ENCODE data around the gene ARTN. TPM values are rescaled to one million over a fixed set of nuclear protein-coding genes. Genes with fewer than 3 reads are reported as not detected.

The ARTN gene
- total and polyA plus RNA-seq, 9 of the 15 experiments (the other 6 are each of a cell fraction or from before 2014, with no cell fraction given), result 0.06 to 0.38 TPM; not detected in 7

GRCh38 chr1:43969746-43970466 is 36.3 kb downstream of the ARTN start, which contains the start of gene DPH2:
Gene DPH2, plus strand, starts transcription at chr1:43970010. Its CDS starts 166 bp downstream, at chr1:43970176.
- Histone ChIP-seq H3K9ac (ENCODE audit: insufficient read depth in 1 of 2, low read depth in 2 of 2, low read length in 2 of 2) (peak within 1 kb of the TSS; percentile 81 to 99), H3K4me1 (replicated peaks in 1 of 2; ENCODE audit: control insufficient read depth in 2 of 2, insufficient read depth in 2 of 2, low read length in 2 of 2) (peaks cover 10 to 30% of the 10 kb centered on the region in 2 experiments; a peak in 4 of 5 replicates), H3K4me2 (ENCODE audit: insufficient read depth, low read length) (peak within 1 kb of the TSS; percentile 98), H3K79me2 (ENCODE audit: control insufficient read depth, insufficient read depth, low read length) (peaks cover 18% of the 10 kb centered on the region), H3K9me3 (replicated peaks; ENCODE audit: control insufficient read depth, insufficient read depth, low read depth, low read length) (no peaks in the 10 kb centered on the region), H3K9me1 (ENCODE audit: control insufficient read depth, insufficient read depth, low read length) (peaks cover 4% of the 10 kb centered on the region), H3K4me3 (peak within 1 kb of the TSS; percentile 100), H2AFZ (ENCODE audit: low read depth, low read length) (peak within 1 kb of the TSS; percentile 87), H3K27me3 (ENCODE audit: control insufficient read depth in 2 of 2, insufficient read depth in 2 of 2, low read length in 2 of 2) (no peaks in the 10 kb centered on the region), H3K36me3 (ENCODE audit: control insufficient read depth, insufficient read depth, low read length) (peaks cover 36% of the 10 kb centered on the region), H4K20me1 (replicated peaks; ENCODE audit: control insufficient read depth, insufficient read depth, low read length) (no peaks in the 10 kb centered on the region), H3K27ac (ENCODE audit: extremely low read depth, low read depth, low read length) (peak within 1 kb of the TSS; percentile 71)
- WGBS (ENCODE audit: insufficient coverage, low coverage, missing lambda C conversion rate), result under 1% methylated on average over 47 of the region's 47 CpGs
- in situ Hi-C loops (cut with MboI), result no loop called here
- FAIRE-seq (peak; percentile 100), DNase-seq (ENCODE audit: extremely low read depth in 1 of 4, low spot score in 3 of 4) (peak; percentile 97 to 99 (median 98)), ATAC-seq (peak; percentile 96)
- BruUV-seq (replicated peaks), result TSS peak; percentile 63
- intact Hi-C loops (cut with micrococcal nuclease), result loop anchor here (1.0 kb wide), 1 partner anchor 24 kb away; the partner anchor contains the start of gene IPO13
- ChIA-PET CTCF (ENCODE audit: low intra/inter-chr PET ratio) (no interaction called here), POLR2A (interaction anchor here (0.5 to 1.4 kb wide), 12 partner anchors 8 to 1830 kb away, joined by 3 to 7 read pairs (median 3); partner anchors contain the start of gene IPO13)
- TF ChIP-seq MXI1 (IDR thresholded peaks at IDR 0.05; ENCODE audit: low read depth, low read length) (peak; percentile 99), SMARCB1 (IDR thresholded peaks at IDR 0.05; ENCODE audit: insufficient read length, low read depth) (no peak), POLR2G (IDR thresholded peaks at IDR 0.05; ENCODE audit: low read depth, low read length) (peak; percentile 72; the same call in 1 of the 2 replicates), POU5F1 (IDR thresholded peaks at IDR 0.05; ENCODE audit: borderline replicate concordance, low read depth, low read length, partially characterized antibody) (peak; percentile 57), E2F5 (CRISPR knock-in tag; IDR thresholded peaks at IDR 0.05) (0 out of 2 replicates have a peak, but pooled peaks have one; percentile 52), PRMT5 (CRISPR knock-in tag; IDR thresholded peaks at IDR 0.05) (no peak), FOXK2 (conservative IDR thresholded peaks at IDR 0.05 in 1 of 2, IDR thresholded peaks at IDR 0.05 in 1 of 2; ENCODE audit: low read depth in 2 of 2) (peak; percentile 94 to 95), CREM (IDR thresholded peaks at IDR 0.05; ENCODE audit: low read depth) (peak; percentile 90), POLR2B (IDR thresholded peaks at IDR 0.05; ENCODE audit: low read depth, partially characterized antibody) (peak; percentile 44), ZNF277 (CRISPR knock-in tag; IDR thresholded peaks at IDR 0.05; ENCODE audit: borderline replicate concordance) (no peak), SREBF2 (CRISPR knock-in tag; IDR thresholded peaks at IDR 0.05) (no peak)
- TF ChIP-seq, protein P1, sequence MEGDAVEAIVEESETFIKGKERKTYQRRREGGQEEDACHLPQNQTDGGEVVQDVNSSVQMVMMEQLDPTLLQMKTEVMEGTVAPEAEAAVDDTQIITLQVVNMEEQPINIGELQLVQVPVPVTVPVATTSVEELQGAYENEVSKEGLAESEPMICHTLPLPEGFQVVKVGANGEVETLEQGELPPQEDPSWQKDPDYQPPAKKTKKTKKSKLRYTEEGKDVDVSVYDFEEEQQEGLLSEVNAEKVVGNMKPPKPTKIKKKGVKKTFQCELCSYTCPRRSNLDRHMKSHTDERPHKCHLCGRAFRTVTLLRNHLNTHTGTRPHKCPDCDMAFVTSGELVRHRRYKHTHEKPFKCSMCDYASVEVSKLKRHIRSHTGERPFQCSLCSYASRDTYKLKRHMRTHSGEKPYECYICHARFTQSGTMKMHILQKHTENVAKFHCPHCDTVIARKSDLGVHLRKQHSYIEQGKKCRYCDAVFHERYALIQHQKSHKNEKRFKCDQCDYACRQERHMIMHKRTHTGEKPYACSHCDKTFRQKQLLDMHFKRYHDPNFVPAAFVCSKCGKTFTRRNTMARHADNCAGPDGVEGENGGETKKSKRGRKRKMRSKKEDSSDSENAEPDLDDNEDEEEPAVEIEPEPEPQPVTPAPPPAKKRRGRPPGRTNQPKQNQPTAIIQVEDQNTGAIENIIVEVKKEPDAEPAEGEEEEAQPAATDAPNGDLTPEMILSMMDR (IDR thresholded peaks at IDR 0.05 in 2 of 3, conservative IDR thresholded peaks at IDR 0.05 in 1 of 3; ENCODE audit: insufficient read depth in 2 of 3, low read depth in 1 of 3, low read length in 3 of 3), result 0 out of 6 replicates have a peak, but pooled peaks of 2 of the 3 experiments have one; percentile 6 to 15
- TF ChIP-seq, protein P2, sequence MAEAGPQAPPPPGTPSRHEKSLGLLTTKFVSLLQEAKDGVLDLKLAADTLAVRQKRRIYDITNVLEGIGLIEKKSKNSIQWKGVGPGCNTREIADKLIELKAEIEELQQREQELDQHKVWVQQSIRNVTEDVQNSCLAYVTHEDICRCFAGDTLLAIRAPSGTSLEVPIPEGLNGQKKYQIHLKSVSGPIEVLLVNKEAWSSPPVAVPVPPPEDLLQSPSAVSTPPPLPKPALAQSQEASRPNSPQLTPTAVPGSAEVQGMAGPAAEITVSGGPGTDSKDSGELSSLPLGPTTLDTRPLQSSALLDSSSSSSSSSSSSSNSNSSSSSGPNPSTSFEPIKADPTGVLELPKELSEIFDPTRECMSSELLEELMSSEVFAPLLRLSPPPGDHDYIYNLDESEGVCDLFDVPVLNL (CRISPR knock-in tag; IDR thresholded peaks at IDR 0.05; ENCODE audit: low read depth), result no peak
- TF ChIP-seq, protein P3, sequence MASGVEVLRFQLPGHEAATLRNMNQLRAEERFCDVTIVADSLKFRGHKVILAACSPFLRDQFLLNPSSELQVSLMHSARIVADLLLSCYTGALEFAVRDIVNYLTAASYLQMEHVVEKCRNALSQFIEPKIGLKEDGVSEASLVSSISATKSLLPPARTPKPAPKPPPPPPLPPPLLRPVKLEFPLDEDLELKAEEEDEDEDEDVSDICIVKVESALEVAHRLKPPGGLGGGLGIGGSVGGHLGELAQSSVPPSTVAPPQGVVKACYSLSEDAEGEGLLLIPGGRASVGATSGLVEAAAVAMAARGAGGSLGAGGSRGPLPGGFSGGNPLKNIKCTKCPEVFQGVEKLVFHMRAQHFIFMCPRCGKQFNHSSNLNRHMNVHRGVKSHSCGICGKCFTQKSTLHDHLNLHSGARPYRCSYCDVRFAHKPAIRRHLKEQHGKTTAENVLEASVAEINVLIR (CRISPR knock-in tag; IDR thresholded peaks at IDR 0.05), result no peak

All from K562 (cell line).